B cell (primary cell): ENCODE results near the gene PEA15. TPM values are rescaled to one million over a fixed set of nuclear protein-coding genes. Genes with fewer than 3 reads are reported as not detected.

Experiments
- ATAC-seq: fragments of 200-7000 bp; cut with Tn5 transposase; one replicate; pipeline ENCODE4 v1.10.0; 2021; ENCODE audit warnings: low read depth, mild to moderate bottlenecking, moderate number of reproducible peaks, moderate library complexity
- CTCF ChIA-PET: fragments of 350-600 bp; sonication (Branson Sonifier 250); formaldehyde crosslinking; loops from one replicate; lab custom pipeline; 2021; ENCODE audit warnings: antibody characterized with exemption, inconsistent platforms; lab: Charles Lee
- POLR2A ChIA-PET: fragments of 350-600 bp; sonication (Branson Sonifier 250); formaldehyde crosslinking; loops from one replicate; lab custom pipeline; 2021; ENCODE audit warnings: antibody characterized with exemption; lab: Charles Lee
- DNase-seq: peaks from one replicate; pipeline ENCODE4 v3.0.0; 2013
- H2AFZ ChIP-seq: 2 replicates; pipeline ENCODE4 v1.6.1; 2012; ENCODE audit warnings: mild to moderate bottlenecking, low read depth, low read length; ENCODE audit not compliant: insufficient read depth, poor library complexity, severe bottlenecking
- H3K27ac ChIP-seq, 2 donors: 1 replicate in 1 of 2; 2 replicates in 1 of 2; pipeline ENCODE4 v1.5.1; 2012 to 2013; ENCODE audit warnings: low read length in 2 of 2, mild to moderate bottlenecking in 2 of 2, moderate library complexity in 1 of 2
- H3K27me3 ChIP-seq, 4 experiments: fragments of 200-600 bp in 1 of 4; sonication (generic) in 1 of 4; replicated peaks in 1 of 4; 1 replicate in 2 of 4; 2 replicates in 2 of 4; pipeline versions ENCODE4 v1.6.1 to v1.7.0; 2013 to 2016; ENCODE audit warnings: low read length in 3 of 4, mild to moderate bottlenecking in 2 of 4, mixed read lengths in 1 of 4, moderate library complexity in 1 of 4; ENCODE audit not compliant: insufficient read depth in 4 of 4, control insufficient read depth in 3 of 4; ENCODE audit errors: control extremely low read depth in 1 of 4
- H3K36me3 ChIP-seq, 2 experiments: replicated peaks in 1 of 2; 1 replicate in 1 of 2; 2 replicates in 1 of 2; pipeline versions ENCODE4 v1.6.1 to v1.7.1; 2013; ENCODE audit warnings: low read length in 1 of 2; ENCODE audit not compliant: insufficient read depth in 2 of 2, control insufficient read depth in 1 of 2; ENCODE audit errors: control extremely low read depth in 1 of 2, extremely low read depth in 1 of 2
- H3K4me1 ChIP-seq, 2 donors: fragments of 200-600 bp in 1 of 2; sonication (generic) in 1 of 2; 1 replicate in 1 of 2; 2 replicates in 1 of 2; pipeline versions ENCODE4 v1.5.1 to v1.6.1; 2013 to 2017; ENCODE audit warnings: low read length in 2 of 2; ENCODE audit not compliant: control insufficient read depth in 2 of 2, insufficient read depth in 2 of 2
- H3K4me2 ChIP-seq: replicated peaks from 2 replicates; pipeline ENCODE3; 2012; ENCODE audit warnings: mild to moderate bottlenecking, low read depth, low read length; ENCODE audit not compliant: poor library complexity, severe bottlenecking
- H3K4me3 ChIP-seq, 5 experiments: fragments of 200-600 bp in 1 of 5; sonication (generic) in 1 of 5; 1 replicate in 3 of 5; 2 replicates in 2 of 5; pipeline versions ENCODE4 v1.5.1 to v1.7.0; 2011 to 2016; ENCODE audit warnings: low read length in 4 of 5, mild to moderate bottlenecking in 4 of 5, low read depth in 2 of 5, control low read depth in 1 of 5, moderate library complexity in 1 of 5; ENCODE audit not compliant: insufficient read depth in 1 of 5; ENCODE audit errors: control extremely low read depth in 1 of 5, extremely low read depth in 1 of 5
- H3K79me2 ChIP-seq: fragments of 200-600 bp; sonication (generic); one replicate; pipeline ENCODE4 v1.6.0; 2016; ENCODE audit warnings: low read length; ENCODE audit not compliant: control insufficient read depth, insufficient read depth
- H3K9ac ChIP-seq: fragments of 200-600 bp; sonication (generic); 2 replicates; pipeline ENCODE4 v1.6.1; 2017; ENCODE audit warnings: mild to moderate bottlenecking, low read length, moderate library complexity
- H3K9me3 ChIP-seq, 3 donors: one replicate each; pipeline versions ENCODE4 v1.6.1 to v1.7.1; 2013; ENCODE audit warnings: low read length in 2 of 3; ENCODE audit not compliant: control insufficient read depth in 2 of 3, insufficient read depth in 1 of 3; ENCODE audit errors: control extremely low read depth in 1 of 3
- H4K20me1 ChIP-seq: 2 replicates; pipeline ENCODE4 v1.6.0; 2012; ENCODE audit warnings: mild to moderate bottlenecking, low read length; ENCODE audit not compliant: insufficient read depth, control insufficient read depth, poor library complexity, severe bottlenecking
- H3K27ac Mint-ChIP-seq: one replicate; pipeline ENCODE4 v1.8.0; 2021; ENCODE audit warnings: mixed read lengths
- H3K27me3 Mint-ChIP-seq: one replicate; pipeline ENCODE4 v1.8.0; 2021; ENCODE audit warnings: mixed read lengths
- H3K4me1 Mint-ChIP-seq: one replicate; pipeline ENCODE4 v1.8.0; 2021; ENCODE audit warnings: mixed read lengths
- H3K4me3 Mint-ChIP-seq: one replicate; pipeline ENCODE4 v1.8.0; 2021; ENCODE audit warnings: mixed read lengths
- H3K9me3 Mint-ChIP-seq: one replicate; pipeline ENCODE4 v1.8.0; 2022; ENCODE audit warnings: mixed read lengths; ENCODE audit not compliant: insufficient read depth
- EZH2 ChIP-seq: IDR thresholded peaks from 2 replicates; pipeline ENCODE4 v1.6.1; 2012; ENCODE audit warnings: borderline replicate concordance, low read depth, mild to moderate bottlenecking, moderate library complexity, low read length; ENCODE audit not compliant: insufficient read depth, poor library complexity, severe bottlenecking
- WGBS: methylation state at CpG from one replicate; pipeline ENCODE4 v1.1.5; 2013; ENCODE audit warnings: missing lambda C conversion rate; ENCODE audit not compliant: insufficient coverage; 5-methylcytosine and 5-hydroxymethylcytosine counted together
- intact Hi-C: fragments of 100-400 bp; cut with micrococcal nuclease; formaldehyde crosslinking; loops from one replicate; pipeline ENCODE4 v1.10.0; 2022
- polyA plus RNA-seq: library from polyadenylated mRNA; depleted of rRNA; stranded (reverse); fragments of >200 nt; gene quantifications from 2 replicates; pipeline ENCODE4 v1.2.3, GENCODE V29; 2012
- total RNA-seq, 2 donors: library from RNA; stranded (reverse); fragments of 120-200 nt in 1 of 2; gene quantifications; 1 replicate in 1 of 2; 2 replicates in 1 of 2; pipeline versions ENCODE4 v1.2.3 to v1.2.4, GENCODE V29; 2013 to 2022
- TF ChIP-seq, protein P1 (sequence below): fragments of 200-600 bp; IDR thresholded peaks from one replicate; pipeline ENCODE4 v1.8.0; 2022; ENCODE audit warnings: antibody characterized with exemption, mild to moderate bottlenecking

The PEA15 gene
- total and polyA plus RNA-seq, 2 donors (not counting 1 experiment from before 2014, with no cell fraction given) = 81.7 to 91.4 TPM

- CTCF ChIA-PET = interaction anchor here (1.4 to 7.6 kb wide), 2 partner anchors 103 to 188 kb away, joined by 4 to 160 read pairs; no protein-coding TSS in a partner anchor
- Histone ChIP-seq H3K9ac (no peak overlapping the region), H2AFZ (no peak overlapping the region), H3K4me2 (no peak overlapping the region), H4K20me1 (no peaks in the 10 kb centered on the region), H3K27ac (no peak overlapping the region), H3K27me3 (no peaks in the 10 kb centered on the region), H3K4me1 (peaks cover 0 to 6% of the 10 kb centered on the region in 2 donors), H3K9me3 (no peaks in the 10 kb centered on the region), H3K4me3 (no peak overlapping the region), H3K36me3 (no peaks in the 10 kb centered on the region), H3K79me2 (no peaks in the 10 kb centered on the region)
- no peaks in the 10 kb centered on the region for H3K9me3 Mint-ChIP-seq
- peaks cover 5% of the 10 kb centered on the region for H3K27me3 Mint-ChIP-seq
- intact Hi-C loops = no loop called here
- no peaks in the 10 kb centered on the region for H3K4me1 Mint-ChIP-seq
- 95% methylated on average over 6 of the region's 7 CpGs for WGBS
- no peak for DNase-seq
- POLR2A ChIA-PET = no interaction called here
- H3K27ac Mint-ChIP-seq = no peak overlapping the region
- no peak overlapping the region for H3K4me3 Mint-ChIP-seq
- ATAC-seq = no peak
- TF ChIP-seq EZH2 = no peak
- TF ChIP-seq, protein P1, sequence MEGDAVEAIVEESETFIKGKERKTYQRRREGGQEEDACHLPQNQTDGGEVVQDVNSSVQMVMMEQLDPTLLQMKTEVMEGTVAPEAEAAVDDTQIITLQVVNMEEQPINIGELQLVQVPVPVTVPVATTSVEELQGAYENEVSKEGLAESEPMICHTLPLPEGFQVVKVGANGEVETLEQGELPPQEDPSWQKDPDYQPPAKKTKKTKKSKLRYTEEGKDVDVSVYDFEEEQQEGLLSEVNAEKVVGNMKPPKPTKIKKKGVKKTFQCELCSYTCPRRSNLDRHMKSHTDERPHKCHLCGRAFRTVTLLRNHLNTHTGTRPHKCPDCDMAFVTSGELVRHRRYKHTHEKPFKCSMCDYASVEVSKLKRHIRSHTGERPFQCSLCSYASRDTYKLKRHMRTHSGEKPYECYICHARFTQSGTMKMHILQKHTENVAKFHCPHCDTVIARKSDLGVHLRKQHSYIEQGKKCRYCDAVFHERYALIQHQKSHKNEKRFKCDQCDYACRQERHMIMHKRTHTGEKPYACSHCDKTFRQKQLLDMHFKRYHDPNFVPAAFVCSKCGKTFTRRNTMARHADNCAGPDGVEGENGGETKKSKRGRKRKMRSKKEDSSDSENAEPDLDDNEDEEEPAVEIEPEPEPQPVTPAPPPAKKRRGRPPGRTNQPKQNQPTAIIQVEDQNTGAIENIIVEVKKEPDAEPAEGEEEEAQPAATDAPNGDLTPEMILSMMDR = no peak
Measured at GRCh38 chr1:160188341-160188740, 16.8 kb upstream of the PEA15 start.

DNA sequence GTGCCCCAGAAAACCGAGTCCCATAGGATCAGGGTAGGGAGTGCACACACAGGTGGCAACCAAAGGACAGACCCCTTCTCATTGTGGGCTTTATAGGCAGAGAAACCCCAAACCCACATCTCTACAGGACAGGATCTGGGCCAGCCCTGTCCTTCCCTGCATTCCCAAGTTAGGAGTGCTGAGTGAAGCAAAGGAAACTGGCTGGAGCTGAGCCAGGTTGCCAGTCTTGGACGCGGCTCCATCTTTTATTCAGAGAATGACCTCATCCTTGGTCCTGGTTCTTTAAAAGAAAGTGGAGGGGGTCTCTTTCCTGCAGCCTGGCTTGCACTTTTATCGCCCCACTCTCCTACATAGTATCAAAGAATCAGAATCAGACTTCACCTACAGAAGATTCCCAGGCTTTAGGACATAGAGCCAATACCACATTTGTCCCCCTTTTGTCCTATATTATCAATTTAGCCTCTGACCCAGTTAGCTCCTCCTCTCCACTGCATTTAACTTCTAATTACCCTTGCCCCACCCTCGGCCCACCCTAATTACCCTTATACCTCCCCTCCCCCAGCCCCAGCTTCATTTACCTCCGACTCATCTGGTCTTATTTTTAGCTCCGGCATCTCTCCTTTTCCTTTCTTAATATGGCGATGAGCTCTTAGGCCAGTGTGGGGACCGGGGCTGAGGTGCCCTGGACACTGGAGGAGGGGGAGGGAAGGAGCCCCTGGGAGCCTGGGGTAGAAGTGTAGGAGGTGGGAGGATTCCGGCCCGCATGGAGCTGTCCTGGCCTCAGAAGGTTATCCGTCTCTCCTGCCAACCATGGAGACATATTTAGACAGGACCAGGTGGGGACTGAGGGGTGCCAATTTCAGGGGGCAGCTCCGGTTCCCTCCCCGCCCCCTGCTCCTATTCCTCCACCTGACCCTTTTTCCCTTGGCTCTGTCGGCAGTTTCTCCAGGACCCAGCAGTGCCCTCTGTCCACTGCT is 15.2 kb upstream of the PEA15 start, which contains the start of gene CASQ1:
Gene CASQ1, plus strand, starts transcription at position 927 of the 977 bp plus-strand sequence. CDS start 177 bp downstream, outside the sequence.
- H2AFZ ChIP-seq = no peak within 1 kb of the TSS
- Mint-ChIP-seq H3K4me1 (no peaks in the 10 kb centered on the region), H3K4me3 (no peak within 1 kb of the TSS), H3K27ac (no peak within 1 kb of the TSS), H3K27me3 (peaks cover 3% of the 10 kb centered on the region), H3K9me3 (no peaks in the 10 kb centered on the region)
- no peak for DNase-seq
- H4K20me1 ChIP-seq = no peaks in the 10 kb centered on the region
- 90% methylated on average over 11 of the region's 15 CpGs for WGBS
- H3K9ac ChIP-seq = no peak within 1 kb of the TSS
- H3K27me3 ChIP-seq = no peaks in the 10 kb centered on the region
- POLR2A ChIA-PET = no interaction called here
- no peak for TF ChIP-seq EZH2
- TF ChIP-seq, protein P1 = no peak
- H3K4me2 ChIP-seq = no peak within 1 kb of the TSS
- ATAC-seq = no peak
- H3K27ac ChIP-seq = no peak within 1 kb of the TSS
- no peaks in the 10 kb centered on the region for H3K36me3 ChIP-seq
- no peaks in the 10 kb centered on the region for H3K79me2 ChIP-seq
- intact Hi-C loops = no loop called here
- H3K9me3 ChIP-seq = no peaks in the 10 kb centered on the region
- no peak within 1 kb of the TSS for H3K4me3 ChIP-seq
- H3K4me1 ChIP-seq = peaks cover 0 to 8% of the 10 kb centered on the region in 2 donors
- CTCF ChIA-PET = interaction anchor here (1.1 to 7.6 kb wide), 8 partner anchors 9 to 101 kb away, joined by 3 to 160 read pairs (median 4); no protein-coding TSS in a partner anchor
